ENCODE measurements around the gene BTN1A1.

BTN1A1 gene

DNA sequence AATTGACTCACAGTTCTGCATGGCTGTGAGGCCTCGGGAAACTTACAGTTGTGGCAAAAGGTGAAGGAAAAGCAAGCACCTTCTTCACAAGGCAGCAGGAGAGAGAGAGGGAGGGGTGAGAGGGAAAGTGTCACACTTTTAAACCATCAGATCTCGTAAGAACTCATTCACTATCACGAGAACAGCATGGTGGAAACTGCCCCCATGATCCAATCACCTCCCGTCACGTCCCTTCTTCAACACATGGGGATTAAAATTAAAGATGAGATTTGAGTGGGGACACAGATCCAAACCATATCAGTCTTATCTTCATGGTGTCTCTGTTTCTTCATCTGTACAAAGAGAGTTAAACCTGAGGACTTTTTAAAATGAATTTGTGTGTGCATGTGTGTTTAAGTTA, 13.7 kb upstream of the BTN1A1 start:
- Histone ChIP-seq H3K27me3 (ENCODE audit: insufficient read depth, poor library complexity, severe bottlenecking) (no peaks in the 10 kb centered on the region), H3K4me3 (ENCODE audit: severe bottlenecking) (no peak overlapping the region), H3K36me3 (ENCODE audit: low read depth) (no peaks in the 10 kb centered on the region), H3K27ac (ENCODE audit: poor library complexity, severe bottlenecking) (no peak overlapping the region), H3K4me1 (ENCODE audit: insufficient read depth, poor library complexity, severe bottlenecking) (no peaks in the 10 kb centered on the region), H3K9me3 (ENCODE audit: severe bottlenecking) (no peaks in the 10 kb centered on the region)
- TF ChIP-seq, protein P1, sequence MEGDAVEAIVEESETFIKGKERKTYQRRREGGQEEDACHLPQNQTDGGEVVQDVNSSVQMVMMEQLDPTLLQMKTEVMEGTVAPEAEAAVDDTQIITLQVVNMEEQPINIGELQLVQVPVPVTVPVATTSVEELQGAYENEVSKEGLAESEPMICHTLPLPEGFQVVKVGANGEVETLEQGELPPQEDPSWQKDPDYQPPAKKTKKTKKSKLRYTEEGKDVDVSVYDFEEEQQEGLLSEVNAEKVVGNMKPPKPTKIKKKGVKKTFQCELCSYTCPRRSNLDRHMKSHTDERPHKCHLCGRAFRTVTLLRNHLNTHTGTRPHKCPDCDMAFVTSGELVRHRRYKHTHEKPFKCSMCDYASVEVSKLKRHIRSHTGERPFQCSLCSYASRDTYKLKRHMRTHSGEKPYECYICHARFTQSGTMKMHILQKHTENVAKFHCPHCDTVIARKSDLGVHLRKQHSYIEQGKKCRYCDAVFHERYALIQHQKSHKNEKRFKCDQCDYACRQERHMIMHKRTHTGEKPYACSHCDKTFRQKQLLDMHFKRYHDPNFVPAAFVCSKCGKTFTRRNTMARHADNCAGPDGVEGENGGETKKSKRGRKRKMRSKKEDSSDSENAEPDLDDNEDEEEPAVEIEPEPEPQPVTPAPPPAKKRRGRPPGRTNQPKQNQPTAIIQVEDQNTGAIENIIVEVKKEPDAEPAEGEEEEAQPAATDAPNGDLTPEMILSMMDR (IDR thresholded peaks at IDR 0.05; ENCODE audit: poor library complexity, severe bottlenecking) = no peak
- DNase-seq (ENCODE audit: low spot score) (no peak), ATAC-seq (ENCODE audit: low read depth) (no peak)

- Histone ChIP-seq H3K36me3 (ENCODE audit: low read depth) (no peaks in the 10 kb centered on the region), H3K27me3 (ENCODE audit: insufficient read depth, poor library complexity, severe bottlenecking) (no peaks in the 10 kb centered on the region), H3K9me3 (ENCODE audit: severe bottlenecking) (no peaks in the 10 kb centered on the region), H3K4me1 (ENCODE audit: insufficient read depth, poor library complexity, severe bottlenecking) (no peaks in the 10 kb centered on the region), H3K4me3 (ENCODE audit: severe bottlenecking) (no peak overlapping the region), H3K27ac (ENCODE audit: poor library complexity, severe bottlenecking) (no peak overlapping the region)
- TF ChIP-seq, protein P1 (IDR thresholded peaks at IDR 0.05; ENCODE audit: poor library complexity, severe bottlenecking) = no peak
- ATAC-seq (ENCODE audit: low read depth) = no peak
- DNase-seq (ENCODE audit: low spot score) = no peak
Measured at GRCh38 chr6:26487466-26487865, 12.6 kb upstream of the BTN1A1 start.

DNA sequence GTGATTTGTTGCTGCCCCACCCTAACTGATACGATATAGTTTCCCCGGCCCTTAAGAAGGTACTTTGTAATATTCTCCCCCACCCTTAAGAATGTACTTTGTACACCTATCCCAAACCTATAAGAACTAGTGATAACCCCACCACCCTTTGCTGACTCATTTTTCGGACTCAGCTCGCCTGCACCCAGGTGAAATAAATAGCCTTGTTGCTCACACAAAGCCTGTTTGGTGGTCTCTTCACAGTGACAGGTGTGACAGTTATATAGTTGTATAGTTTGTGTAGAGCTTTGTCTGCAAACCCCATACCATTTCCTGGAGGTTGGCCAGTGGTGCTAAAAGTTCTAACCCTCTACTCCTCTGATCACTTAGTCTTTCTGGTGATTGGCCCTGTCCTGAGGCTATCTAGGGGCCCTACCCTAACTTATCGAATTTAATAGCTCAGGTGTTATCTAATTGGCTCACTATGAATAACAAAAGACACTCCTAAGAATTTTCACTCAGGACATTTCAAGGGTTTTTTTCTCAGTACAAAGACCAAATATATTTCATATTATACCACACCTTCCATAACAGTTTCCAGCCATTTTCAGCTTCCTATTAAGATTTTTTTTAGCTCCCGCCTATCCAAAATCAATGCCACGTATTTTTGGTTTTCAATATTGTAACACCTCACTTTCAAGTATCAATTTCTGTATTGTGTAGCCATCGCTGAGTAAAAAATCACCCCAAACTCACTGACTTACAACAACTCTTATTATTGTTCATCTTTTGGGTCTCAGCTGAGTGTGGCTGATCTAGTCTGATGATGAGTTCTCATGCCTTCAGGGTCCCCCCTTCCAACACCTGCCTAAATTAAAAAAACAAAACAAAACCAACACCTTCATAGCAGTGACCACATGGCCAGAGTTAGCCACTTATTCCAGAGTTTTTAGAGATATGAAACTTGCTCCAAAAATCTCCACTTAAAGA, 9.8 kb upstream of the BTN1A1 start:
- no peak for DNase-seq (ENCODE audit: low spot score)
- no peaks in the 10 kb centered on the region for H3K27me3 ChIP-seq (ENCODE audit: insufficient read depth, poor library complexity, severe bottlenecking)
- TF ChIP-seq, protein P1 (IDR thresholded peaks at IDR 0.05; ENCODE audit: poor library complexity, severe bottlenecking) = no peak
- H3K4me1 ChIP-seq (ENCODE audit: insufficient read depth, poor library complexity, severe bottlenecking) = no peaks in the 10 kb centered on the region
- H3K36me3 ChIP-seq (ENCODE audit: low read depth) = no peaks in the 10 kb centered on the region
- H3K4me3 ChIP-seq (ENCODE audit: severe bottlenecking) = no peak overlapping the region
- ATAC-seq (ENCODE audit: low read depth) = no peak
- no peaks in the 10 kb centered on the region for H3K9me3 ChIP-seq (ENCODE audit: severe bottlenecking)
- no peak overlapping the region for H3K27ac ChIP-seq (ENCODE audit: poor library complexity, severe bottlenecking)

- Histone ChIP-seq H3K4me3 (ENCODE audit: severe bottlenecking) (no peak overlapping the region), H3K9me3 (ENCODE audit: severe bottlenecking) (no peaks in the 10 kb centered on the region), H3K27ac (ENCODE audit: poor library complexity, severe bottlenecking) (no peak overlapping the region), H3K4me1 (ENCODE audit: insufficient read depth, poor library complexity, severe bottlenecking) (no peaks in the 10 kb centered on the region), H3K27me3 (ENCODE audit: insufficient read depth, poor library complexity, severe bottlenecking) (no peaks in the 10 kb centered on the region), H3K36me3 (ENCODE audit: low read depth) (no peaks in the 10 kb centered on the region)
- TF ChIP-seq, protein P1 (IDR thresholded peaks at IDR 0.05; ENCODE audit: poor library complexity, severe bottlenecking) = no peak
- ATAC-seq (ENCODE audit: low read depth) = no peak
- DNase-seq (ENCODE audit: low spot score) = no peak
Measured at GRCh38 chr6:26491604-26492003, 8.5 kb upstream of the BTN1A1 start.

- Histone ChIP-seq H3K27me3 (ENCODE audit: insufficient read depth, poor library complexity, severe bottlenecking) (no peaks in the 10 kb centered on the region), H3K27ac (ENCODE audit: poor library complexity, severe bottlenecking) (no peak overlapping the region), H3K4me3 (ENCODE audit: severe bottlenecking) (no peak overlapping the region), H3K4me1 (ENCODE audit: insufficient read depth, poor library complexity, severe bottlenecking) (no peaks in the 10 kb centered on the region), H3K36me3 (ENCODE audit: low read depth) (no peaks in the 10 kb centered on the region), H3K9me3 (ENCODE audit: severe bottlenecking) (no peaks in the 10 kb centered on the region)
- DNase-seq (ENCODE audit: low spot score) (no peak), ATAC-seq (ENCODE audit: low read depth) (peak; percentile 58; the same call in 2 of the 3 replicates)
- TF ChIP-seq, protein P1 (IDR thresholded peaks at IDR 0.05; ENCODE audit: poor library complexity, severe bottlenecking) = peak; percentile 18
Measured at GRCh38 chr6:26493258-26493657, 6.8 kb upstream of the BTN1A1 start.
